Small intestine (tissue), 7 donors: ENCODE data around the gene ZC3H15. TPM values are rescaled to one million over a fixed set of nuclear protein-coding genes. Genes with fewer than 3 reads are reported as not detected.
"Not testable (repeated sequence)": the region's sequence is repeated elsewhere in the genome, so short reads cannot be mapped to it uniquely, and the experiment has no call there.

Experiments used
- DNase-seq, 2 donors: peaks; one replicate each; pipeline versions ENCODE4 v3.0.0 to v3.0.0-alpha.2; 2013
- FAIRE-seq: peaks from 2 replicates; lab custom pipeline; 2012; peaks lifted over from hg19 to GRCh38; lab: Jason Lieb, UNC
- H3K27ac ChIP-seq, 3 donors: one replicate each; pipeline ENCODE4 v1.5.1; 2013; ENCODE audit warnings: low read length in 2 of 3, mild to moderate bottlenecking in 2 of 3, control low read depth in 1 of 3, inconsistent platforms in 1 of 3, low read depth in 1 of 3, moderate library complexity in 1 of 3
- H3K27me3 ChIP-seq, 3 donors: one replicate each; pipeline ENCODE4 v1.6.1; 2013; ENCODE audit warnings: low read length in 3 of 3, inconsistent platforms in 1 of 3; ENCODE audit not compliant: control insufficient read depth in 3 of 3, insufficient read depth in 3 of 3
- H3K36me3 ChIP-seq, 3 donors: one replicate each; pipeline ENCODE4 v1.6.1; 2013; ENCODE audit warnings: low read length in 3 of 3, inconsistent platforms in 1 of 3, low read depth in 1 of 3, mild to moderate bottlenecking in 1 of 3, moderate library complexity in 1 of 3; ENCODE audit not compliant: control insufficient read depth in 3 of 3, insufficient read depth in 2 of 3
- H3K4me1 ChIP-seq, 3 donors: one replicate each; pipeline ENCODE4 v1.6.1; 2013; ENCODE audit warnings: low read length in 2 of 3, inconsistent platforms in 1 of 3, low read depth in 1 of 3, mild to moderate bottlenecking in 1 of 3, moderate library complexity in 1 of 3; ENCODE audit not compliant: control insufficient read depth in 3 of 3, insufficient read depth in 2 of 3
- H3K4me3 ChIP-seq, 3 donors: one replicate each; pipeline ENCODE4 v1.5.1; 2013; ENCODE audit warnings: low read length in 3 of 3, control low read depth in 1 of 3, inconsistent platforms in 1 of 3, low read depth in 1 of 3, mild to moderate bottlenecking in 1 of 3, moderate library complexity in 1 of 3
- H3K9me3 ChIP-seq, 2 donors: one replicate each; pipeline ENCODE4 v1.6.1; 2013; ENCODE audit warnings: low read depth in 1 of 2, low read length in 1 of 2; ENCODE audit not compliant: control insufficient read depth in 2 of 2, insufficient read depth in 1 of 2
- WGBS, 3 donors: extraction: QIAGEN DNeasy Blood & Tissue Kit; methylation state at CpG; one replicate each; pipeline ENCODE4 v1.1.7; 2013; 5-methylcytosine and 5-hydroxymethylcytosine counted together
- polyA plus RNA-seq, 4 donors: library from polyadenylated mRNA; stranded (reverse) in 3 of 4; unstranded in 1 of 4; fragments of 200-250 nt in 3 of 4; fragments of 120-200 nt in 1 of 4; gene quantifications; one replicate each; pipeline versions ENCODE4 v1.2.1 to v1.2.3, GENCODE V29; 2013
- donor health status: healthy with polysubstance abuse.
- donor health status: control.
- donor health status: control.
- donor health status: Bipolar disorder and iron deficiency.
- donor health status: healthy.

ZC3H15 gene
- polyA plus RNA-seq, 4 donors = 60.0 to 101 (median 71.6) TPM

GRCh38 chr2:186518945-186519344 lies 32.9 kb downstream of the ZC3H15 start:
- H3K4me3 ChIP-seq = no peak overlapping the region
- FAIRE-seq (no peak), DNase-seq (no peak)
- WGBS, 3 donors = 75 to 89% (median 83%) methylated on average over 3 of the region's 3 CpGs
- no peaks in the 10 kb centered on the region for H3K9me3 ChIP-seq
- H3K27ac ChIP-seq = no peak overlapping the region
- no peaks in the 10 kb centered on the region for H3K4me1 ChIP-seq
- H3K27me3 ChIP-seq = no peaks in the 10 kb centered on the region
- peaks cover 3 to 19% (median 3%) of the 10 kb centered on the region in 3 donors for H3K36me3 ChIP-seq

DNA sequence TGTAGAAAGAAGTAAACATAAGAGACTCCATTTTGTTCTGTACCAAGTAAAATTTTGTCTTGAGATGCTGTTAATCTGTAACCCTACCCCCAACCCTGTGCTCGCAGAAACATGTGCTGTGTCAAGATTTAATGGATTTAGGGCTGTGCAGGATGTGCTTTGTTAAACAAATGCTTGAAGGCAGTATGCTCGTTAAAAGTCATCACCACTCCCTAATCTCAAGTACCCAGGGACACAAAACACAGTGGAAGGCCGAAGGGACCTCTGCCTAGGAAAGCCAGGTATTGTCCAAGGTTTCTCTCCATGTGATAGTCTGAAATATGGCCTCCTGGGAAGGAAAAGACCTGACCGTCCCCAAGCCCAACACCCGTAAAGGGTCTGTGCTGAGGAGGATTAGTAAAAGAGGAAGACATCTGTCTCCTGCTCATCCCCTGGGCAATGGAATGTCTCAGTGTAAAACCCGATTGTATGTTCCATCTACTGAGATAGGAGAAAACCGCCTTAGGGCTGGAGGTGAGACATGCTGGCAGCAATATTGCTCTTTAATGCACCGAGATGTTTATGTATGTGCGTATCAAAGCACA lies 35.6 kb downstream of the ZC3H15 start:
- not testable (repeated sequence) for H3K4me3 ChIP-seq, H3K27ac ChIP-seq, H3K4me1 ChIP-seq, H3K9me3 ChIP-seq, DNase-seq, FAIRE-seq, H3K27me3 ChIP-seq
- peaks cover 3 to 19% (median 3%) of the 10 kb centered on the region in 3 donors for H3K36me3 ChIP-seq
- 86 to 94% (median 88%) methylated on average over 9 of the region's 9 CpGs for WGBS, 3 donors

DNA sequence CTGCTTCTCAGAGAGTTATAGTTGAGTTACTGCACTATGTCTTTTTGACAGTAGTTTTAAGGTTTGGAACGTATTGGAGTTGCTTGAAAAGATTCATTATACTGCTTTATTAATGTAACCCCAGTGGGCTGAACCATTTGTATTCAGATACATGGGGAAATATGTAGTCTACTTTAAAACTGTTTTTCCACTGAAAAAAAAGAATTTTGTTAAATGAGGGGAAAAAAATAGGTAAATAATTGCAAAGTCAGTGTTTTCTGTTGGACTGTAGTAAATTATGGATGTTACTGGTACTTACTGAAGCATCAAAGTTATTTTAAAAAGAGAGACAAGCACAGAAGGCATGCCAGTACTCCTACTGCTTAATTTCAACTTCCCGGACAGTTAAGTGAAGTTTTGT lies 36.4 kb downstream of the ZC3H15 start:
- Histone ChIP-seq H3K27ac (no peak overlapping the region), H3K27me3 (no peaks in the 10 kb centered on the region), H3K4me1 (no peaks in the 10 kb centered on the region), H3K36me3 (peaks cover 3 to 18% (median 3%) of the 10 kb centered on the region in 3 donors), H3K4me3 (no peak overlapping the region), H3K9me3 (no peaks in the 10 kb centered on the region)
- DNase-seq (no peak), FAIRE-seq (no peak)
- 81 to 97% (median 95%) methylated on average over 2 of the region's 2 CpGs for WGBS, 3 donors

- H3K9me3 ChIP-seq = no peaks in the 10 kb centered on the region
- no peak overlapping the region for H3K4me3 ChIP-seq
- FAIRE-seq (no peak), DNase-seq (no peak)
- WGBS, 3 donors = 61 to 92% (median 91%) methylated on average over 1 of the region's 1 CpG
- peaks cover 3 to 14% (median 3%) of the 10 kb centered on the region in 3 donors for H3K36me3 ChIP-seq
- no peaks in the 10 kb centered on the region for H3K27me3 ChIP-seq
- no peak overlapping the region for H3K27ac ChIP-seq
- H3K4me1 ChIP-seq = no peaks in the 10 kb centered on the region
Measured at GRCh38 chr2:186523791-186524190, 37.7 kb downstream of the ZC3H15 start.

- Histone ChIP-seq H3K4me3 (no peak overlapping the region), H3K4me1 (no peaks in the 10 kb centered on the region), H3K27me3 (no peaks in the 10 kb centered on the region), H3K9me3 (no peaks in the 10 kb centered on the region), H3K36me3 (peaks cover 0 to 8% (median under 1%) of the 10 kb centered on the region in 3 donors), H3K27ac (no peak overlapping the region)
- WGBS, 3 donors = 70 to 84% (median 76%) methylated on average over 2 of the region's 2 CpGs
- FAIRE-seq = no peak
- DNase-seq = no peak
Measured at GRCh38 chr2:186526281-186526680, 40.2 kb downstream of the ZC3H15 start.

DNA sequence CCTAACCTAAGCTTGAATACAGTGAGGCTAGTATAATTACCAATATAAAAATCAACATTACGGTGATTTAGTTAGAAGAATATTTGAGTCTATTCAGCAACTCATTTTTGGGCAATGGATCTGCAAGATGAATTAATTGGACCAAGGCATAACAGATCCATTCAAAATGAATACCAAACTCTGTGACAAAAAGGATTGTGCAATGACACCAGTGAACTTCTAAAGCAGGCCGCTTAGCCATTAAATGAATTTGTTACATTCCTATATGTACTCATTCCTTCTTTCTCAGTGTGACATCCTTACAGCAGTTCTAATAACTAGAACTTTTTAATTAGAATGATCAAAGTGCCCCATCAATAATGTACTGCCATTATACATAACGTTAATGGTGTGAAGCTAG lies 44.3 kb downstream of the ZC3H15 start:
- Histone ChIP-seq H3K36me3 (no peaks in the 10 kb centered on the region), H3K4me1 (peaks cover 0 to 11% (median 2%) of the 10 kb centered on the region in 3 donors), H3K9me3 (no peaks in the 10 kb centered on the region), H3K27me3 (no peaks in the 10 kb centered on the region), H3K4me3 (no peak overlapping the region), H3K27ac (no peak overlapping the region)
- WGBS, 3 donors = 92 to 95% (median 93%) methylated on average over 3 of the region's 3 CpGs
- FAIRE-seq = no peak
- DNase-seq = no peak

DNA sequence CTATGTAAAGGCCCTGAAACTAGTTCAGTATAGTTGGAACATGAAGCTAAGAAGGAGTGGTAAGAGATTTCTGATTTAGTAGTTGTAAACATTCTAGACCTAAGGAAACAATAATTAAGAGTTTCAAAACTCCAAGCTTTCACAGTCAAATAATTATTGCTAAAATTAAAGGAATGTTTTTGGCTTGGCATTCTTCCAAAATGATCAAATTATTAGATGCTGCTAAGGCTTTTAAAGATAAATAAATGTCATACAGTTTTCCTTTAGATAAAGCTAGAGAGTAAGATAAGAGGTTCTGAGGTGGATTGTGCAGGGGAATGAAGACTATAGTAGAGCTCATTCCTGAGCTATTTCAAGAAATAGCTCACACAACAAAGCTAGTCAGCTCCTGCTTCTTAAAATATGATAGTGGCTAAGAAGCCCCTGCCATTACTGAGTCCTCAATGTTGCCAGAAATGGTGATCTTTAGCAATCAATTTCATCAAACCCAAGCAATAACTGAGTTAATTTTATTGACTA lies 45.3 kb downstream of the ZC3H15 start:
- peaks cover 0 to 11% (median 2%) of the 10 kb centered on the region in 3 donors for H3K4me1 ChIP-seq
- no peaks in the 10 kb centered on the region for H3K27me3 ChIP-seq
- H3K36me3 ChIP-seq = no peaks in the 10 kb centered on the region
- H3K27ac ChIP-seq = no peak overlapping the region
- FAIRE-seq = no peak
- H3K9me3 ChIP-seq = no peaks in the 10 kb centered on the region
- DNase-seq = no peak
- H3K4me3 ChIP-seq = no peak overlapping the region

- no peak overlapping the region for H3K4me3 ChIP-seq
- DNase-seq (peak; percentile 11 to 15), FAIRE-seq (no peak)
- H3K27me3 ChIP-seq = no peaks in the 10 kb centered on the region
- peak overlapping the region in 2 of 3 donors; percentile 13 to 20 for H3K27ac ChIP-seq
- H3K9me3 ChIP-seq = no peaks in the 10 kb centered on the region
- WGBS, 3 donors = 26 to 47% (median 42%) methylated on average over 1 of the region's 1 CpG
- H3K36me3 ChIP-seq = no peaks in the 10 kb centered on the region
- peaks cover 0 to 11% (median 2%) of the 10 kb centered on the region in 3 donors for H3K4me1 ChIP-seq
Measured at GRCh38 chr2:186532891-186533290, 46.8 kb downstream of the ZC3H15 start.

- peak overlapping the region in 1 of 3 donors; percentile 13 for H3K27ac ChIP-seq
- FAIRE-seq = peak; percentile 33
- H3K36me3 ChIP-seq = no peaks in the 10 kb centered on the region
- no peaks in the 10 kb centered on the region for H3K9me3 ChIP-seq
- H3K4me1 ChIP-seq = peaks cover 0 to 11% (median 2%) of the 10 kb centered on the region in 3 donors
- DNase-seq = peak; percentile 30 to 47
- no peaks in the 10 kb centered on the region for H3K27me3 ChIP-seq
- no peak overlapping the region for H3K4me3 ChIP-seq
Measured at GRCh38 chr2:186533717-186534116, 47.7 kb downstream of the ZC3H15 start.
